ENCODE data around the gene OR6S1. TPM values are rescaled to one million over a fixed set of nuclear protein-coding genes. Genes with fewer than 3 reads are reported as not detected.
A peak's percentile ranks its signal among the peaks of the same experiment; 100 is the strongest.

Gene OR6S1
- total RNA-seq, 1 experiment from 2014 or later: not detected

DNA sequence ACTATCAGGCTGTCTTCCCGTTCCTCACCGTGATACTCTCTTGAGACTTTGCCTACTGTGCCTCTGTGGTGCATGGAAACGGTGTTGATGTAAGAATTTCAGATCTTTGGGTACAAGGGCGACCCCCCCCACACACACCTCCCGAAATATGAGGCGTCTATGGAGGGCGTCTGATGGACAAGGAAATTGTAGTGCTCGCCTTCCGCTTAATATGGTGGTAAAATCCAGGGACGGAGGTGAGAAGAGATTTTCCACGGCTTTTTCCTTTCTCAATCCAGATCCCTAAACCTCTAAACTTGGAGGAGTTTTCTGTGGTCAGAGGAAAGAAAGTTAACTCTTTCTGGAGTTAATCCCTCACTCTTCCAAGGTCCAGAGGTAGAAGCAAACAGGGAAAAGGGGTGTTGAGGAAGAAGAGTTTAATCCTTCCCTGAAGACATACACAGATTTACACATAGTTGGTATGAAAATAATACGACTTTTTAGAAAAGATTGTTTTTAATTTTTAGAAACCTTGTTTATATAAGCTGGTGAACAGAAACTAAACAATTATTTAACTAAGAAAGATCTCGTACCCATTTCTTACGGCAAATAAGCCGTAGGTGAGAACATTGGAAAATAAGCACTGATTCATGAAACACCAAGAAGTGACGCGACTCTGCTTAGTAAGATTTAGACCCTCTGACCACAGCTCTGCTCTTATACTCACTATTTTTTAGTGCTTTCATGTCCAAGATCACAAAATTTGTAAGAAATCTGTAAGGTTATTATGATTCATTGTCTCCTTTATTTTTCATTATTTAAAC lies 27.3 kb downstream of the OR6S1 start:
- Histone ChIP-seq H3K36me3 (replicated peaks; ENCODE audit: control insufficient read depth, insufficient read depth, low read length) (no peaks in the 10 kb centered on the region), H3K27me3 (ENCODE audit: control insufficient read depth, insufficient read depth, low read length) (no peaks in the 10 kb centered on the region), H3K4me3 (ENCODE audit: insufficient read depth, low read depth, low read length) (peak overlapping the region; percentile 58)
- DNase-seq: peak; percentile 36

DNA sequence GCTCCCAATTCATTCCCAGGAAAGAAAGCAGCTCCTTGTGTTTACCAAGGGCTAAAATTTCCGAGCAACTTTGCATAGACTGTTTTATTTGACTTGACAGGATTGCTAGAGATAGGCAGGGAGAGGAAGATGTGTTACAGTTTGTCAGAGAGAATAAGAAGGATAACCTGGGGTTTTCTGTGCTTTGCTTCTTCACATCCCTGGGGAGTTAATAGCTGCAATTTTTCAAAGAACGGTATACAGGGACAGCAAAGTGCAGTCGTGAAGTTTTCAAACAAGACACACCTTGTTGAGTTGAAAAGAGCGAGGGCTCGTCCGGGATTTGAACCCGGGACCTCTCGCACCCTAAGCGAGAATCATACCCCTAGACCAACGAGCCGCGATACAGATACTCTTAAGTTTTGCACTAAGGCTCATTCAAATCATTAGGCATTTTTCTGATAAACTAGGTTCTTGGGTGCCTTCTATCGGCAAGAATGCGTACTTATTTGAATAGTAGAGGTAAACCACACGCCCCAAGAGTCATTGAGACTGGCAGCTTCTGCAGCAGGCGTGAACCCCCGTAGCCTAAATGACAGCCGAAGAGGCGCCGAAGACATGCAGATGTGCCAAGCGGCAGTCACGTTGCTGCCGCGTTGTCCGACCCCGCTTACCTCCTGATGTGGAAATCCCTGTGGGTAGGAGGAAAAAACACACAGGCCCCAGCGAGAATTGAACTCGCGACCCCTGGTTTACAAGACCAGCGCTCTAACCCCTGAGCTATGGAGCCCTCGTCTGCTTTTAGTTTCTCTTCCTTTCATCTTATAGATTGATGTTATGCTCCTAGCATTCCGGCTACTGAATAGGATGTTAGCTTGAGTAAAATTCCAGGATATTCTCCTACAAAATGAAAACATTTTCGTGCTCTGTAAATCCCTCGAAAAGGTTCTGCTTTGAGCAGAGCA lies 28.1 kb downstream of the OR6S1 start:
- Histone ChIP-seq H3K36me3 (replicated peaks; ENCODE audit: control insufficient read depth, insufficient read depth, low read length) (no peaks in the 10 kb centered on the region), H3K4me3 (ENCODE audit: insufficient read depth, low read depth, low read length) (peak overlapping the region; percentile 58), H3K27me3 (ENCODE audit: control insufficient read depth, insufficient read depth, low read length) (no peaks in the 10 kb centered on the region)
- peak; percentile 70 for DNase-seq

GRCh38 chr14:20612403-20612802 lies 29.1 kb downstream of the OR6S1 start:
- H3K36me3 ChIP-seq (replicated peaks; ENCODE audit: control insufficient read depth, insufficient read depth, low read length): no peaks in the 10 kb centered on the region

DNA sequence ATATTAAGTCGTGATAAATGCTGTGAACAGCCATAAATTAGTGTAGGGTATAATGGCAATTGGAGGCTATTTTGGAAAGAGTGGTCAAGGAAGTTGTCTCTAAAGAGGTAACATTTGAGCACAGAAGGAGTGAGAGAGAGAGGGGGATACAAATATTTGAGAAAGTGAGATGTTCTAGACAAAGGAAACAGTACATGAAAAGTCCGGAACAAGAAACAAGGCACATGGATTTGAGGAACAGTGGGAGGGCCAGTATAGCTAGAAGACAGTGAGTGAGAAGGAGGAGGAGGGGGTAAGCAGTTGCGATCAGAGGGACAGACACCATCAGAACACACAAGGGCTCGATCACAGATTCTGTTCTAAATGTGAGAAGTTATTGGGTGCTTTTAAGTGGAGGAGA lies 30.2 kb downstream of the OR6S1 start:
- DNase-seq: no peak
- no peaks in the 10 kb centered on the region for H3K36me3 ChIP-seq (replicated peaks; ENCODE audit: control insufficient read depth, insufficient read depth, low read length)
- H3K4me3 ChIP-seq (ENCODE audit: insufficient read depth, low read depth, low read length): no peak overlapping the region
- H3K27me3 ChIP-seq (ENCODE audit: control insufficient read depth, insufficient read depth, low read length): no peaks in the 10 kb centered on the region

More at GRCh38 chr14:20612403-20612802, 29.1 kb downstream of the OR6S1 start:
- H3K4me3 ChIP-seq (ENCODE audit: insufficient read depth, low read depth, low read length): no peak overlapping the region
- no peak for DNase-seq
- no peaks in the 10 kb centered on the region for H3K27me3 ChIP-seq (ENCODE audit: control insufficient read depth, insufficient read depth, low read length)

DNA sequence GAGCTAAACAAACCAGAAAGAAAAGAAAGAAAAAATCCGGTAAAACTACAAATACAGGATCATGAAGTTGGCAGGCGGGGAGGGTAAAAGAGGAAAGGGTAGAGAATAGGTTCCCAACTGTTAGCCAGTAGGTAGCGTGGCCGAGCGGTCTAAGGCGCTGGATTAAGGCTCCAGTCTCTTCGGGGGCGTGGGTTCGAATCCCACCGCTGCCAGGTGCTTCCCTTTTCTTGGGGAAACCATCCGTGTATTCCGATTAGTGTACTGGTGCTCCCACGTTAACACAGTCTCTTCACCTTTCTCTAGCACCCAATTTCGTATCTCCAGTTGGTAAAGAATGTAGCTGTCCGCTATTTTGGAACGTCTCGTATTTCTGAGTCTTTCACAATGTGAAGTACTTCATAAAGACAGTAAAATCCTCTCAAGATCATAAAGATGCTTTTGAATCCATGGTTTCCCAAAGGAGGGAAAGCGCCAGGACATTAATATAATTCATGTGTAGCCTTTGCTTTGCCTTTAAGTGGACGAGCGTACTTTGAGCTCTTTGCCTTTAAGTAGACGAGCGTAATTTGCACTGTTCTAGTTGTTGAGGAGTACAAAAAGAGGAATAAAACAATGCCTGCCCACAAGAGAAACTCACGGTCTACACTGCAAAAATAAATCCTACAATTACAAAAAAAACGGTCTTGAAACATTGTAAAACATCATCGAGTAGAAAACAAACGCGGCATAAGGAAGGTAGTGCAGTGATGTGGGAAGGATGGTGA lies 31.3 kb downstream of the OR6S1 start:
- H3K4me3 ChIP-seq (ENCODE audit: insufficient read depth, low read depth, low read length): peak overlapping the region; percentile 82
- peak; percentile 70 for DNase-seq
- no peaks in the 10 kb centered on the region for H3K36me3 ChIP-seq (replicated peaks; ENCODE audit: control insufficient read depth, insufficient read depth, low read length)
- no peaks in the 10 kb centered on the region for H3K27me3 ChIP-seq (ENCODE audit: control insufficient read depth, insufficient read depth, low read length)

DNA sequence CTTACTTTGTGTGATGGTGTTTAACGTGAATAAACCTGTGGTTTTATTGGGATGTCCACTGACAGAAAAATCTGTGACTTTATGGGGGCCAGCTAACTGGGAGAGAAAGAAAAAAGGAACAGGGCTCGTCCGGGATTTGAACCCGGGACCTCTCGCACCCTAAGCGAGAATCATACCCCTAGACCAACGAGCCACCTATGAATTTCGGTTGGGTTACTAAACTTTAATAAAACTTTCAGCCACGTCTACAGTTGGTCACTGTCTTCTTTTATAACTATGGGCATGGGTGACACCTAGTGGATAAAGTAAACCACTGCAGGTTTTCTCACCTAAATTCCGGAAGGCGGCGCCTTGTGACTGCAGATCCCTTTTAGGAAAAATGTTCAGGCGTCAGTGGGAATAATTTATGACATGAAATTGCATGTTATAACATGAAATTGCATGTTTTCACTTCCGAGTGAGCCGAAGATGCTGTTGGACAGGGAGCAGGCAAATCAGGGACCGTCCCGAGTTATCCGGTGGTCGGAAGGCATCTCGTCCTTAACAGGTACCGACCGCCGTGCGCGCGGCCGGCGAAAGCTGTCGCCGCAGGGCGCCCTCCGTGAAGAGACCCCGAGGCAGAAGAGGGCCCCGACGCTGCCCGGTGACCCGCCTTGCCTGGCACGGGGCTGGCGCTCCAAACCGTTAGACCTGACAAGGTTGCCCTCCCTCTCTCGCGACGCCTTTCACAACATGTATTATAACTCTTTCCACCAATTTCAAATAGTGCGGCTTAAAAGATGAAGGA lies 32.1 kb downstream of the OR6S1 start:
- H3K27me3 ChIP-seq (ENCODE audit: control insufficient read depth, insufficient read depth, low read length): no peaks in the 10 kb centered on the region
- no peaks in the 10 kb centered on the region for H3K36me3 ChIP-seq (replicated peaks; ENCODE audit: control insufficient read depth, insufficient read depth, low read length)
- peak overlapping the region; percentile 82 for H3K4me3 ChIP-seq (ENCODE audit: insufficient read depth, low read depth, low read length)
- peak; percentile 75 for DNase-seq

DNA sequence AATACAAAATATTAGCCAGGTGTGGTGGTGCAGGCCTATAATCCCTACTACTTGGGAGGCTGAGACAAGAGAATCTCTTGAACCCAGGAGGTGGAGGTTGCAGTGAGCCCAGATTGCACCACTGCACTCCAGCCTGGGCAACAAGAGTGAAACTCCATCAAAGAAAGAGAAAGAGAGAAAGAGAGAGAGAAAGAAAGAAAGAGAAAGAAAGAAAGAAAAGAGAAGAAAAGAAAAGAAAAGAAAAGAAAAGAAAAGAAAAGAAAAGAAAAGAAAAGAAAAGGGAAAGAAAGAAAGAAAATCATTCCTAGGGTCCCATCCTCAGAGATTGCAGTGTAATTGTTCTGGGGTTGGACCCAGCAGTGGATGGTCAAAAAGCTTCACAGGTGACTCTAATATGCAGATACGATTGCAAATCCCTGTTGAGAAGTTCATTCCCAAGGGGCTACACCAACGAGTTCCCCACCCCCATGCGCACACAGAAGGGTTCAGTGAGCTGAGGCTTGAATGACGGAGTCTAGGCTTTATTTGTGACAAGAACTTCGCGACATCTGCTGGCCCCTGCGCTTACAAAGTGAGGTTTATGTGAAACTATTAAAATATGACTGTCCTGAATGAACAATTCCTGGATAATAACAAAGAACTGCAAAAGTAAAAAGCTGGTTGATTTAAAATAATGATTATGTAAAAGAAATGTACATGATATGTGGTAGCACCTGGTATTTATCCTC lies 32.9 kb downstream of the OR6S1 start:
- H3K27me3 ChIP-seq (ENCODE audit: control insufficient read depth, insufficient read depth, low read length): no peaks in the 10 kb centered on the region
- no peaks in the 10 kb centered on the region for H3K36me3 ChIP-seq (replicated peaks; ENCODE audit: control insufficient read depth, insufficient read depth, low read length)
- H3K4me3 ChIP-seq (ENCODE audit: insufficient read depth, low read depth, low read length): no peak overlapping the region
- no peak for DNase-seq

GRCh38 chr14:20607617-20608016 lies 33.9 kb downstream of the OR6S1 start:
- H3K36me3 ChIP-seq (replicated peaks; ENCODE audit: control insufficient read depth, insufficient read depth, low read length): no peaks in the 10 kb centered on the region
- no peaks in the 10 kb centered on the region for H3K27me3 ChIP-seq (ENCODE audit: control insufficient read depth, insufficient read depth, low read length)
- no peak overlapping the region for H3K4me3 ChIP-seq (ENCODE audit: insufficient read depth, low read depth, low read length)
- no peak for DNase-seq

DNA sequence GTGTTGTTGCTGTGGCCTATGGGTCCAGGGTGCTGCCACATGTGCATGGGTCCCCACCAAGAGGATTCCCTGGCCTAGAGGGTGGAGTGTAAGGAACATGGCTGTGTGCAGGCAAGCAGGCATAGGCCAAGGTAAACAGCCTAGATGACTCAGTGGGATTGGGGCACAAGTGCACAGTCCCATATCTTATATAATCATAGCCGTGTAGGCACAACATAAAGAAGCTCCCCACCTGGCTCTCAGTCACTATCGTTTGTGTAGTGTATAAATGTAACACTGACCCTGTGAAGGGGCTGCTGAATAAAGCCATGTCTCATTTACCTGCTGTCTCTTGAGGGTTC lies 34.6 kb downstream of the OR6S1 start:
- Histone ChIP-seq H3K4me3 (ENCODE audit: insufficient read depth, low read depth, low read length) (no peak overlapping the region), H3K27me3 (ENCODE audit: control insufficient read depth, insufficient read depth, low read length) (no peaks in the 10 kb centered on the region), H3K36me3 (replicated peaks; ENCODE audit: control insufficient read depth, insufficient read depth, low read length) (no peaks in the 10 kb centered on the region)
- DNase-seq: no peak

DNA sequence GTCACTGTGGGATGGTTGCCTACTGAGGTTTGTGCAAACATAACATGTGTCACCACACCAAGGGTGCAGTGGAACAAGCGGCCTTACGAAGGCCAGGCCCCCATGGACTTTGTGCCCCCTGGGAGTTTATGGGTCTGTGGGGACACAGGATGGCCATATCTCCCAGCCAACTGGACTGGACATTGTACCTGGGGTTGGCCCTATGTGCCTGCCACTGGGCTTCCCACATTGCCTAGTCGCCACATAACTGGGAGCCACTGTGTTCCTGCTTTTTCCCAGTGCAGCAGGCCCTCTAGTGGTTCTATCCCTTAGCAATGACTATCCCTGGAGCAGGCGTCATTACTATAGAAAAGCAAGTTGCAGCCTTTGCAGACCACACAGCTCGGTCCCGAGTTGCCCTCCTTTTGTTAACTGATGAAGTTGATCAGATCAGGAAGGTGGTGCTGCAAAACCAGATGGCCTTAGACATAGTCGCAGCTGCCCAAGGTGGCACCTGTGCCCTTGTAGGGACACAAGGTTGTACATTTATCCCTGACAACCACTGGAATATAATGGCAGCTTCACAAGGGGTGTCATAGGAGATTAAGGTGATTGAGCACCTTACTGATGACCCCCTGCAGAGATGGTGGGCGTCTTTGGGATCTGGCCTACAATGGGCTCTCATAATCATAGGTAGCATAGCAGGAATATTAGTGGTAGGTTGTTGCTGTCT lies 35.1 kb downstream of the OR6S1 start:
- peak; percentile 72 for DNase-seq
- no peaks in the 10 kb centered on the region for H3K27me3 ChIP-seq (ENCODE audit: control insufficient read depth, insufficient read depth, low read length)
- no peak overlapping the region for H3K4me3 ChIP-seq (ENCODE audit: insufficient read depth, low read depth, low read length)
- H3K36me3 ChIP-seq (replicated peaks; ENCODE audit: control insufficient read depth, insufficient read depth, low read length): no peaks in the 10 kb centered on the region

- H3K4me3 ChIP-seq (ENCODE audit: insufficient read depth, low read depth, low read length): no peak overlapping the region
- no peak for DNase-seq
- no peaks in the 10 kb centered on the region for H3K27me3 ChIP-seq (ENCODE audit: control insufficient read depth, insufficient read depth, low read length)
- no peaks in the 10 kb centered on the region for H3K36me3 ChIP-seq (replicated peaks; ENCODE audit: control insufficient read depth, insufficient read depth, low read length)
Observed at GRCh38 chr14:20603813-20604690, 37.4 kb downstream of the OR6S1 start.

GRCh38 chr14:20602583-20602982 lies 38.9 kb downstream of the OR6S1 start:
- no peak for DNase-seq
- no peak overlapping the region for H3K4me3 ChIP-seq (ENCODE audit: insufficient read depth, low read depth, low read length)
- H3K36me3 ChIP-seq (replicated peaks; ENCODE audit: control insufficient read depth, insufficient read depth, low read length): no peaks in the 10 kb centered on the region
- no peaks in the 10 kb centered on the region for H3K27me3 ChIP-seq (ENCODE audit: control insufficient read depth, insufficient read depth, low read length)

All from H7 (cell line).